ENCODE measurements around the gene PPP1R3D. TPM values are rescaled to one million over a fixed set of nuclear protein-coding genes. Genes with fewer than 3 reads are reported as not detected.

PPP1R3D gene
- total RNA-seq, 1 experiment from 2014 or later: 12.1 TPM

GRCh38 chr20:59954718-59955117 is 14.6 kb upstream of the PPP1R3D start:
- DNase-seq (ENCODE audit: low read depth): no peak

DNA sequence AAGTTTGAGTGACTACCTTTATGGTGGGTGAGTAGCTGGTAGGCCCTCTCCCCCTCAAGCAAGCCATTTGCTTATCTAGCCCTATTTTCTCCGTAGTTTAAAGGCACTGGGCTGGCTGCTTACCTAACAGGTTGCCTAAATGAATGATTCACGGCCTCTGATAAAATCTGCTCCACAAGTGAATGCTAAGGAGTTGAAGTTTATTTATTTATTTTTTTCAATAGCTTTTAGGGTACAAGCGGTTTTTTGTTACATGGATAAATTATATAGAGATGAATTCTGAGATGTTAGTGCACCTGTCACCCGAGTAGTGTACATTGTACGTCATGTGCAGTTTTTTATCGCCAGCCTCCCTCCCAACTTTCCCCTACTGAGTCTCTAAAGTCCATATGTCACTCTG is 9.8 kb upstream of the PPP1R3D start:
- in situ Hi-C loops (cut with HindIII; ENCODE audit: low pct_unique_long_range_greater_than_20kb, low sequenced_read_pairs): no loop called here

More at GRCh38 chr20:59954718-59955117, 14.6 kb upstream of the PPP1R3D start:
- in situ Hi-C loops (cut with HindIII; ENCODE audit: low pct_unique_long_range_greater_than_20kb, low sequenced_read_pairs): no loop called here

DNA sequence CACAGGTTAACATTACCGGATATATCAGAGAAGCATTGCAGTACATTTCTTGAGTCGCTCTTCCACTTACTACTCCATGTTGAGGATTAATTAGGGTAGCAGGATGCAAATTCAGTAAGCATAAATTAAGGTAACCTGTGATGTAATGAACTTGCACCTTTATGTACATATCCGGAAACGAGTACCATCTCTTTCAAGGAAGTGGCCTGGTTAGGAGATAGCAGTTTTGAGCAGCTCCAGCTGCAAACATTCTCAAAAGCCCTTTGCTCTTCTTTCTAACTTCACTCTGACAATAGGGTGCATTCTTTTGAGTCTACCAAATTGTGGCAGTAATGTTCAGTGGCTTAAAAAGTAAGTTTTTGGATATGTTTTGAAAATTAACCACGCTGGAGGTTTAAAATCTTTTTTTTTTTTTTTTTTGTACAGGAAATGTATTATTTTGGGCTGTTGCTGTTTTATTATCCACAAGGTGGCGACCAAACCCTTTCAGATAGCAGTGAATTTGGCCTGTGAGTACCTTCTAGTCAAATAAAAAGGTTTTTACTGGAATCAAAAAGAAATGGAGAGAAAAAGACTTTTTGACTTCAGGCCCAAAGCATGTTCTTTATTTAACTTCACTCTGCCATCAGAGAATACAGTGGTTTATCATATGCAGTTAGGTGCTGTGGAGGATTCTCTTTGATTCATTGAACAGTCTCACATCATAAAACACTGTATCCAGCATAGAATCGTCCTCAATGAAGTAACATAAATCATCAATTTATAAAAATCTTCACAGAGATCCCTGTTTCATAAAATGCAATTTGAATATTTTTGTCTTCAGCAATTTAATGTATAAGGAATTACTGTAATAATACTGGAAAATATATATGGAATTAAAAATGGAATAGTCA is 9.0 kb upstream of the PPP1R3D start:
- DNase-seq (ENCODE audit: low read depth): peak; percentile 45
- in situ Hi-C loops (cut with HindIII; ENCODE audit: low pct_unique_long_range_greater_than_20kb, low sequenced_read_pairs): no loop called here

More for the DNA sequence above, 9.8 kb upstream of the PPP1R3D start:
- no peak for DNase-seq (ENCODE audit: low read depth)

DNA sequence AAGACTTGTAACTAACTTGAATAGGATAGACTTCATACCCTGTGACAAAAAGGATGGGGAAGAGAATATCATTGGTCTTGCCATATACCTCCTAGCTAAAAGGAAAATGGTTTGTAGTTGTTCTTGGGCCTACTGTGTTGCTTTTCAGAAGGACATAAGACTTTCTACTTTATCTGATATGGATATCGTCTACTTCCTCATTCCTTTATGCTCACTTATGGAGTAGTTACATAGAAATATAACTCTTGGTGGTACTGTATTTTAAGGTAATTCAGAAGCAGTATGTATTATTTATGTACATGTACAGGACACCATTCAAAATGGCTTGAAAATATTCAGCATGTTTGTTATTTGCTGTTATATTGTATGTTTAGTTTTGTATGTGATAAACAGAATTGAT is 8.1 kb upstream of the PPP1R3D start:
- no peak for DNase-seq (ENCODE audit: low read depth)
- in situ Hi-C loops (cut with HindIII; ENCODE audit: low pct_unique_long_range_greater_than_20kb, low sequenced_read_pairs): no loop called here

DNA sequence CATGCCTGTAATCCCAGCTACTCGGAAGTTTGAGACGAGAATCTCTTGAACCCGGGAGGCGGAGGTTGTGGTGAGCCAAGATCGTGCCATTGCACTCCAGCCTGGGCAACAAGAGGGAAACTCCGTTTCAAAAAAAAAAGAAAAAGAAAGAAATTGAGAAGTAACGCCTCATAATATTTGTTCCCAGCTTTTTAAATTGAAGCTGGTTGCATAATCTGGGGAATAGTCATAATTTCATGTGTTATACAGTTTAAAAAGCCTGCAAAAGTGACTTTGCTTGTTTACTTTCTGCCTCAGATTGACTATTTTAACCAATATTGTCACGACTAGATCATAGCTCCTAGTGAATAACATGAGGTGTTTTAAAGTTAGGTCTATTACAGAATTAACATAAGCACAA is 7.3 kb upstream of the PPP1R3D start:
- in situ Hi-C loops (cut with HindIII; ENCODE audit: low pct_unique_long_range_greater_than_20kb, low sequenced_read_pairs): no loop called here
- no peak for DNase-seq (ENCODE audit: low read depth)

DNA sequence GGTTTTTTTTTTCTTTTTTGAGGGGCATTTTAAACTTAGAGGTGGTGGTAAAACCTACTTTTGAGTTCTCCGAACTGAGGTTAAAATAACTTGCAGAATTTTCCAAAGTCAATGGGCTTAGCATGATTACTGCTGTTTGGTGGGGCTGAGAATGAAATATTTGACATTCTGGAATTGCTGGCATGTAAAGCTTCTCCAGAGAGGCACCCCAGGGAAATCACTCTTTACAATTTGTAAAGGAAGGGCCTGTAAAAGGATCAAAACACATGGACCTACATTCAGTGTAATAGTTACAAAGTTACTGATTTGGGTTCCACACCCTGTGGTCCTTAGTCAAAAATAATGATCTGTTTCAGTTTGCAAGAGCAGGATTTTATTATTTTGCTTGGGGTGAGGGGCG is 5.6 kb upstream of the PPP1R3D start:
- in situ Hi-C loops (cut with HindIII; ENCODE audit: low pct_unique_long_range_greater_than_20kb, low sequenced_read_pairs): no loop called here

DNA sequence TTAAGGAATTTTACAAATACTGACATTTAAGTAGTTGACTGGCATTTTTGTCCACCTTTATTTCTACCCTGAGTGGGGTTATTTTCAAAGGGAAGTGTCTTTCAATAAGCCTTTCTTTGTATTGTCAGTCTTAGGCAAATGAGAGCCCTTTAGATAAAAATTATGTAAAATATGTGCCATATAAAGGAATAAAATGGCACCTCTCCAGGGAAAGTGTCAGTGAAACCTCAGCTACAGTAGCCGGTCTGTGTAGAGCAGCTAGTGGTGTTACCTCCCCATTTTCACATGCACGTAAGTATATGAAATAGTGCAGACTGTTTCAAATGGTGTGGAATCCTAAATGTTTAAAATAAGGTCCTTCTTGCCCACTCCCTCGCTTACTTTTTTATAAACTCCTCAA is 5.1 kb upstream of the PPP1R3D start:
- in situ Hi-C loops (cut with HindIII; ENCODE audit: low pct_unique_long_range_greater_than_20kb, low sequenced_read_pairs): no loop called here
- no peak for DNase-seq (ENCODE audit: low read depth)

More for the DNA sequence above, 5.6 kb upstream of the PPP1R3D start:
- no peak for DNase-seq (ENCODE audit: low read depth)

- in situ Hi-C loops (cut with HindIII; ENCODE audit: low pct_unique_long_range_greater_than_20kb, low sequenced_read_pairs): no loop called here
These were observed 4.6 kb upstream of the PPP1R3D start for GRCh38 chr20:59944726-59945125.

DNA sequence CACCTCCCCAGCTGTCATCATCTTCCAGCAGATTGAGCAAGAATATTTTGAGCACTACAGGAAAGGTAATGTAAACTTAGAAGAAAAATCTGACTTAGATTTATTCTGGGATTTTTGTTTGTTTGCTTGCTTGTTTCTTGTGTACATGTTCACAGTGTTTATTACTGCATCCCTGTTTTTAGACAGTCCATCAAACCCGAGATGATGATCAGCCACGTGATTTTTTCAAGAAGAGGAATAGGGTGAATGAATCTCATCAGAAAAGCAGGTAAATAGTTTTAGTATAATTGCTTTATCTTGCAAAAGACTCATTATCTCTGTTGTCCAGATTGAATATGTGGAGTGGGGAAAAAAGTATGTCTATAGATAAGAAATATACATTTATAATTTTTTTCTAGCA is 2.1 kb upstream of the PPP1R3D start:
- in situ Hi-C loops (cut with HindIII; ENCODE audit: low pct_unique_long_range_greater_than_20kb, low sequenced_read_pairs): no loop called here
- no peak for DNase-seq (ENCODE audit: low read depth)

More at GRCh38 chr20:59944726-59945125, 4.6 kb upstream of the PPP1R3D start:
- no peak for DNase-seq (ENCODE audit: low read depth)

DNA sequence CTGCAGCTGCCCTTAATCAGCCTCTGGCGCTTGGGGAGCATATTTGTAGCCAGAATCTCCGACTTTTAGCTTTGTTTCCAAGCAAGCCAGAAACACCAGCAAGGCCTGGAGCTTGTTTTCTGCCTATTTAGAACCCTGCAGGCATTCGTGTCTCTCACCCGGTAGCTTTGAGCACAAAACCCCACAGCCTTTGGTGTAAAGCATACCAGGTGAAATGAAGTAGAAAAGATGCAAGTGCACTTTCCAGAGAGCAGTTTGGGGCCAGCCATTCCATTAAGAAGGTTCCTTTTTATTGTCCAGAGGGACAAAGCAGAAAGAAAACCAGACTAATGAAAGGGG is 820 bp upstream of the PPP1R3D start:
- in situ Hi-C loops (cut with HindIII; ENCODE audit: low pct_unique_long_range_greater_than_20kb, low sequenced_read_pairs): no loop called here
- DNase-seq (ENCODE audit: low read depth): no peak

DNA sequence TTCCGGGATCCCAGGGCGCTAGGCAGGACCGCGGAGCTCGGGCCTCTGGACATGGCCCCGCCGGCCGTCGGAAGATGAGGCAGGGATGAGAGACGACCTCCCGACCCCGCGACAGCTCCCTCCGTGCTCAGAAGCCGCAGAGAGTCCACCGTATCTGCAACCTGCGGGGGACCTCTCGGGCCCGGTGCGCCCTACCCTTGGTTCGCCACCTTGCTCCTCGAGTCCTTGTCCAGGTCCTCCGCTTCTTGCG is 301 bp downstream of the PPP1R3D start:
- DNase-seq (ENCODE audit: low read depth): no peak
- in situ Hi-C loops (cut with HindIII; ENCODE audit: low pct_unique_long_range_greater_than_20kb, low sequenced_read_pairs): no loop called here

DNA sequence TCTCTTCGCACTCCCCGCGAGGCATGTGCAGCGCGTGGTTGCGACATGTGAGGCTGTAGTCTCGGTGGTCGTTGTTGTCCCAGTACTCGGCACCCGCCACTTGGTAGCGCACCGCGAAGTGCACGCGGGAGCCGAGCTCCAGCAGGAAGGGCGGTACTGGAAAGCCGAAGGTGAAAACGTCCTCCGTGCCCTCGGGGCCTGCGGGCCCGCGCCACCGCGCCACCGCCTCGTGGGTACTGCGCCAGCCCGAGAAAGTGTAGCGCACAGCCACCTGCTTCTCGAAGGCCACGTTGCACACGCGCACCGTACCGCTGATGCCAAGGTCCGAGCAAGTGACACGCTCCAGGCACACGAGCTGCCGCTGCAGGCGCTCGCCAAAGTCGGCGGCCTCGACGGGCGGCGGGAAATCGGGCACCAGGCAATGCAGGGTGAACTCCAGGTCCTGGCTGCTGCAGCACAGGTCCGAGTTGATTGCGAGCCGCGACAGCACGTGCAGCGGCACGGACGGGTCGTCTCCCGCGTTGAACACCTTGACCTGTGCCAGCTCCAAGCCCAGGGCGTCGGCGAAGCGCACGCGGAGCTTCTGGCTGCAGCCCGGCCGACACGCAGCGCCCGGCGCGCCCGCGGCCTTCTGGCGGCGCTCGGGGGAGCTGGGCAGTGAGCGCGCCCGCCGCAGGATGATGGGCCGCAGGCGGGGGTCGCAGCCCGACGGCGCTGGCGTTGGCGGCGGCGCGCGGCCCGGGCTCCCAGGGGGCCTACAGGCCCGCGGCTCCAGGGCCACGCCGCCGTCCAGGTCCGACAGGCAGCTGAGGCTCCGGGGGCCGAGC is 840 bp downstream of the PPP1R3D start:
- in situ Hi-C loops (cut with HindIII; ENCODE audit: low pct_unique_long_range_greater_than_20kb, low sequenced_read_pairs): no loop called here
- DNase-seq (ENCODE audit: low read depth): no peak

GRCh38 chr20:59938696-59939051 is 1.4 kb downstream of the PPP1R3D start:
- in situ Hi-C loops (cut with HindIII; ENCODE audit: low pct_unique_long_range_greater_than_20kb, low sequenced_read_pairs): no loop called here
- DNase-seq (ENCODE audit: low read depth): no peak

GRCh38 chr20:59938221-59938620 is 1.9 kb downstream of the PPP1R3D start:
- in situ Hi-C loops (cut with HindIII; ENCODE audit: low pct_unique_long_range_greater_than_20kb, low sequenced_read_pairs): no loop called here
- no peak for DNase-seq (ENCODE audit: low read depth)

- in situ Hi-C loops (cut with HindIII; ENCODE audit: low pct_unique_long_range_greater_than_20kb, low sequenced_read_pairs): no loop called here
- DNase-seq (ENCODE audit: low read depth): no peak
These were observed 3.0 kb downstream of the PPP1R3D start for GRCh38 chr20:59937150-59937549.

- in situ Hi-C loops (cut with HindIII; ENCODE audit: low pct_unique_long_range_greater_than_20kb, low sequenced_read_pairs): no loop called here
- no peak for DNase-seq (ENCODE audit: low read depth)
These were observed 3.7 kb downstream of the PPP1R3D start for GRCh38 chr20:59936409-59936808.

DNA sequence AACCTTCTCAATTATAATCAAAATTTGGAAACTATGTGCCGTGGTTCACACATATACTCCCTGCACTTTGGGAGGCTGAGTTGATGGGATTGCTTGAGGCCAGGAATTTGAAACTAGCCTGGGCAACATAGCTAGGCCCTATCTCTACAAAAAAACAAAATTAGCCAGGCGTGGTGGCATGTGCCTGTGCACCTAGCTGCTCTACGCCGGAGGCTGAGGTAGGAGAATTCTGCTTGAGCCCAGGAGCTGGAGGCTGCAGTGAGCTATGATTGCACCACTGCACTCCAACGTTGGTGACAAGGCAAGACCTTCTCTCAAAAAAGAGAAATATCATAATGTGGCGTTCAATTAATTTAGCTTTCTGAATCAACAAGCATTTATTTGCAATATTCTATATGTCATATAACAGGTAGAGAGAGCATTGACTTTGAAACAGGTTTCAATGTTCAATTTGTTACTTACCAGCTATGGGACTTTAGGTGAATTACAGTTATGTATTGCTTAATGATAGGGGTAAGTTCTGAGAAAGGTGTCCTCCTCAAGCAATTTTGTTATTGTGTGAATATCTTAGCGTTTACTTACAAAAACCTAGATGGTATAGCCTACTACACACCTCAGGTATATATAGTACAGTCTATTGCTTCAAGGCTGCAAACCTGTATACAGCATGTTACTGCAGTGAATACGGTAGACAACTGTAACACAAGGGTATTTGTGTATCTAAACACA is 4.5 kb downstream of the PPP1R3D start:
- DNase-seq (ENCODE audit: low read depth): no peak
- in situ Hi-C loops (cut with HindIII; ENCODE audit: low pct_unique_long_range_greater_than_20kb, low sequenced_read_pairs): no loop called here

DNA sequence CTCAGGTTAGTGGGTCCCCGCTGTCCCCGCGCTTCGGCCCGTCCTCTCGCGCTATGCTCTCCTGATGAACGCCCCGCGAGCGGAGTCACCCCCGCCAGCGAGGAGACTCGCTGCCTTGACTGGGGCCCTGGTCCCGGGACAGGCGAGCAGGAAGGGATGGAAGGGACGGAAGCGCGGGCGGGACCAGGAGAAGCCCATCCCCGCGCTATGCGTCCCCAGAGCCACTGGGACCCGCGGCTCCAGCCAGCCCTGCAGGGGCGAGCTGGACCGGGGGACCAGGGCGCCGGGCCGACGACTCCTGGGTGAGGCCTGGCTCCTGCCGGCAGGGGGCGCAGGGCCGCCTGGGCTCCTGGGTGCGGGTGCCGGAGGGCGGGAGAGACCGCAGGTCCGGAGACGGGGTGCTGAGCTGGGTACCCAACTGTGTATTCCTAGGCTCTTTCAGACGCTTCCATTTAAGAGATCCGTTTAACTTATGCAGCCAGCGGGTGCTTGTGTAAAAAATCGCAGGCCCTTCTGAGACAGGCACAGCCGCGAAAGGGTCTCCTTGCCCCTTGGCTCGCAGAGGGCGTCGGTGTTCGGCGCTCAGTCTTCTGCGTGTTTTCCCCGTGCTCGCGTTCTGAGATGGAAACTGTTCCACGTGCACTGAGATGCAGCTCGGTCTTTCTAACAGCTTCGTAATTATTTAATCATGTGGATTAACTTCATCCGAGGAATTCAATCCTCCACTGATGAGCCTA is 6.1 kb downstream of the PPP1R3D start:
- in situ Hi-C loops (cut with HindIII; ENCODE audit: low pct_unique_long_range_greater_than_20kb, low sequenced_read_pairs): no loop called here
- peak; percentile 94 for DNase-seq (ENCODE audit: low read depth)

Measured in Caki2 (cell line).